HCT116 (cell line): ENCODE data around the gene FPR1. TPM values are rescaled to one million over a fixed set of nuclear protein-coding genes. Genes with fewer than 3 reads are reported as not detected.

Experiments used
- ATAC-seq: fragments of 200-7000 bp; cut with Tn5 transposase; 2 replicates; pipeline ENCODE4 v1.9.1; 2020; ENCODE audit warnings: mild to moderate bottlenecking, moderate library complexity
- BruUV-seq: library from RNA; stranded (reverse); fragments of 400-500 nt; replicated peaks from 2 replicates; lab custom pipeline; 2021; lab: Mats Ljungman, UMichigan
- CTCF ChIA-PET: fragments of 300-600 bp; sonication (Branson Sonifier 250); formaldehyde crosslinking; loops from one replicate; lab custom pipeline; 2021; ENCODE audit warnings: antibody characterized with exemption; lab: Charles Lee
- POLR2A ChIA-PET: fragments of 300-600, 350-600 bp; sonication (Branson Sonifier 250); formaldehyde crosslinking; loops from one replicate; lab custom pipeline; 2021; ENCODE audit warnings: antibody characterized with exemption; lab: Charles Lee
- RAD21 ChIA-PET, 2 experiments: fragments of 300-600 bp; sonication (Branson Sonifier 250); formaldehyde crosslinking; loops; one replicate each; lab custom pipeline; 2023; ENCODE audit warnings: low total read pairs in 2 of 2; ENCODE audit not compliant: uncharacterized antibody in 2 of 2, unreplicated experiment in 2 of 2, low non-redundant PET in 1 of 2; lab: Charles Lee
- DNase-seq: peaks from one replicate; pipeline ENCODE4 v3.0.0-alpha.2; 2010; ENCODE audit warnings: low read depth, low spot score
- H2AFZ ChIP-seq: fragments of 200-600 bp; shearing (Covaris generic), sonication (generic); 2 replicates; pipeline ENCODE4 v1.6.1; 2017; ENCODE audit warnings: low read depth, mixed run types, mixed read lengths, antibody characterized with exemption, low read length; ENCODE audit not compliant: poor library complexity, severe bottlenecking
- H3K27ac ChIP-seq: 2 replicates; pipeline ENCODE4 v1.5.1; 2012; ENCODE audit warnings: low read depth, low read length
- H3K27me3 ChIP-seq: fragments of 200-600 bp; sonication (generic); 2 replicates; pipeline ENCODE4 v1.6.1; 2016; ENCODE audit warnings: mixed run types, low read length, mixed read lengths; ENCODE audit not compliant: insufficient read depth
- H3K36me3 ChIP-seq, 2 experiments: fragments of 200-500 bp in 1 of 2; fragments of 200-600 bp in 1 of 2; sonication (Bioruptor generic) in 1 of 2; sonication (generic) in 1 of 2; 2 replicates each; pipeline versions ENCODE4 v1.5.1 to v1.6.1; 2014 to 2016; ENCODE audit warnings: low read length in 2 of 2, inconsistent platforms in 1 of 2, mixed read lengths in 1 of 2, mixed run types in 1 of 2; ENCODE audit not compliant: insufficient read depth in 2 of 2, control insufficient read depth in 1 of 2
- H3K4me1 ChIP-seq, 2 experiments: fragments of 200-600 bp in 1 of 2; sonication (generic) in 1 of 2; 2 replicates each; pipeline versions ENCODE4 v1.5.1 to v1.6.1; 2012 to 2017; ENCODE audit warnings: low read length in 2 of 2, inconsistent platforms in 1 of 2, mild to moderate bottlenecking in 1 of 2, mixed read lengths in 1 of 2, mixed run types in 1 of 2, moderate library complexity in 1 of 2; ENCODE audit not compliant: insufficient read depth in 2 of 2, control insufficient read depth in 1 of 2
- H3K4me2 ChIP-seq: fragments of 200-600 bp; sonication (generic); 2 replicates; pipeline ENCODE4 v1.6.1; 2017; ENCODE audit warnings: mixed run types, low read length, mixed read lengths
- H3K4me3 ChIP-seq, 2 experiments: fragments of 200-600 bp in 1 of 2; sonication (generic) in 1 of 2; replicated peaks in 1 of 2; 2 replicates each; pipeline ENCODE4 v1.5.1; 2011 to 2016; ENCODE audit warnings: low read length in 2 of 2, control low read depth in 1 of 2, low read depth in 1 of 2, mild to moderate bottlenecking in 1 of 2, mixed read lengths in 1 of 2, mixed run types in 1 of 2
- H3K79me2 ChIP-seq: fragments of 200-600 bp; sonication (generic); 2 replicates; pipeline ENCODE4 v1.6.1; 2017; ENCODE audit warnings: mild to moderate bottlenecking, mixed run types, low read length, moderate library complexity, mixed read lengths; ENCODE audit not compliant: insufficient read depth
- H3K9ac ChIP-seq: fragments of 200-600 bp; sonication (generic); 2 replicates; pipeline ENCODE4 v1.6.1; 2016; ENCODE audit warnings: low read length, mixed read lengths
- H3K9me2 ChIP-seq: fragments of 200-600 bp; sonication (generic), shearing (Covaris generic); 2 replicates; pipeline ENCODE4 v1.6.1; 2017; ENCODE audit warnings: mixed run types, mild to moderate bottlenecking, moderate library complexity; ENCODE audit not compliant: insufficient read depth
- H3K9me3 ChIP-seq, 2 experiments: fragments of 200-500 bp in 1 of 2; fragments of 200-600 bp in 1 of 2; sonication (Bioruptor generic) in 1 of 2; sonication (generic) in 1 of 2; 2 replicates each; pipeline ENCODE4 v1.6.1; 2014 to 2017; ENCODE audit warnings: low read length in 2 of 2, mixed read lengths in 2 of 2, inconsistent platforms in 1 of 2, low read depth in 1 of 2, mild to moderate bottlenecking in 1 of 2, mixed run types in 1 of 2, moderate library complexity in 1 of 2; ENCODE audit not compliant: control insufficient read depth in 1 of 2, insufficient read depth in 1 of 2
- H4K20me1 ChIP-seq: fragments of 200-600 bp; sonication (generic), shearing (Covaris generic); 2 replicates; pipeline ENCODE4 v1.6.1; 2017; ENCODE audit warnings: mixed run types, mild to moderate bottlenecking, moderate library complexity; ENCODE audit not compliant: insufficient read depth
- CBX3 ChIP-seq: IDR thresholded peaks from 2 replicates; pipeline ENCODE4 v1.6.1; 2012; ENCODE audit warnings: low read depth
- EZH2phosphoT487 ChIP-seq: fragments of 200-600 bp; IDR thresholded peaks from 2 replicates; pipeline ENCODE4 v1.6.1; 2018; ENCODE audit warnings: antibody characterized with exemption, borderline replicate concordance
- FOSL1 ChIP-seq: IDR thresholded peaks from 2 replicates; pipeline ENCODE4 v1.6.1; 2012; ENCODE audit warnings: low read depth
- SRF ChIP-seq: IDR thresholded peaks from 2 replicates; pipeline ENCODE4 v1.6.1; 2012; ENCODE audit warnings: low read depth
- YY1 ChIP-seq: IDR thresholded peaks from 2 replicates; pipeline ENCODE4 v1.6.1; 2011; ENCODE audit warnings: low read length, low read depth, moderate library complexity, mild to moderate bottlenecking; ENCODE audit not compliant: insufficient replicate concordance; ENCODE audit errors: extremely low read depth
- ZFX ChIP-seq: fragments of 450-650 bp; IDR thresholded peaks from 2 replicates; pipeline ENCODE4 v1.6.1; 2017
- ZNF274 ChIP-seq: fragments of 200-500 bp; sonication (Bioruptor generic); IDR thresholded peaks from 2 replicates; pipeline ENCODE4 v1.6.1; 2014; ENCODE audit warnings: mild to moderate bottlenecking, low read depth, low read length, inconsistent platforms
- intact Hi-C: fragments of 100-400 bp; cut with micrococcal nuclease; formaldehyde crosslinking; loops from 2 replicates; pipeline ENCODE4 v1.10.0; 2022
- total RNA-seq: library from RNA; stranded (reverse); gene quantifications from one replicate; pipeline ENCODE4 v1.2.1, GENCODE V29; 2021; ENCODE audit not compliant: unreplicated experiment
- TF ChIP-seq, protein P1 (sequence below): IDR thresholded peaks from 2 replicates; pipeline ENCODE4 v1.6.1; 2012
- TF ChIP-seq, protein P2 (sequence below): IDR thresholded peaks from 2 replicates; pipeline ENCODE4 v1.6.1; 2011; ENCODE audit warnings: mild to moderate bottlenecking, low read length, moderate library complexity; ENCODE audit not compliant: insufficient replicate concordance; ENCODE audit errors: extremely low read depth

The FPR1 gene
- total RNA-seq, 1 experiment from 2014 or later: not detected

DNA sequence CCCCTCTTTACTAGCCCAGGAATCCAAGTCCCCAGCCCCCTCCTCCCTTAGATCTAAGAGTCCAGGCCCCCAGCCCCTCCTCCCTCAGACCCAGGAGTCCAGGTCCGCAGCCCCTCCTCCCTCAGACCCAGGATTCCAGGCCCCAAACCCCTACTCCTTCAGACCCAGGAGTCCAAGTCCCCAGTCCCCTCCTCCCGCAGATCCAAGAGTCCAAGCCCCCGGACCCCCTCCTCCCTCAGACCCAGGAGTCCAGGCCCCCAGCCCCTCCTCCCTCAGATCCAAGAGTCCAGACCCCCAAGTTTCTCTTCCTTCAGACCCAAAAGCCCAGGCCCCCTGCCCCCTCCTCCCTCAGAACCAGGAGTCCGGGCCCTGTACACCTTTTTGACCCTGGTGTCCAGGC, 47.1 kb downstream of the FPR1 start:
- no peaks in the 10 kb centered on the region for H3K9me3 ChIP-seq
- TF ChIP-seq EZH2phosphoT487 (no peak), ZNF274 (no peak), SRF (no peak), FOSL1 (no peak), ZFX (no peak), CBX3 (no peak), YY1 (no peak)
- TF ChIP-seq, protein P1, sequence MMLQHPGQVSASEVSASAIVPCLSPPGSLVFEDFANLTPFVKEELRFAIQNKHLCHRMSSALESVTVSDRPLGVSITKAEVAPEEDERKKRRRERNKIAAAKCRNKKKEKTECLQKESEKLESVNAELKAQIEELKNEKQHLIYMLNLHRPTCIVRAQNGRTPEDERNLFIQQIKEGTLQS: no peak
- TF ChIP-seq, protein P2, sequence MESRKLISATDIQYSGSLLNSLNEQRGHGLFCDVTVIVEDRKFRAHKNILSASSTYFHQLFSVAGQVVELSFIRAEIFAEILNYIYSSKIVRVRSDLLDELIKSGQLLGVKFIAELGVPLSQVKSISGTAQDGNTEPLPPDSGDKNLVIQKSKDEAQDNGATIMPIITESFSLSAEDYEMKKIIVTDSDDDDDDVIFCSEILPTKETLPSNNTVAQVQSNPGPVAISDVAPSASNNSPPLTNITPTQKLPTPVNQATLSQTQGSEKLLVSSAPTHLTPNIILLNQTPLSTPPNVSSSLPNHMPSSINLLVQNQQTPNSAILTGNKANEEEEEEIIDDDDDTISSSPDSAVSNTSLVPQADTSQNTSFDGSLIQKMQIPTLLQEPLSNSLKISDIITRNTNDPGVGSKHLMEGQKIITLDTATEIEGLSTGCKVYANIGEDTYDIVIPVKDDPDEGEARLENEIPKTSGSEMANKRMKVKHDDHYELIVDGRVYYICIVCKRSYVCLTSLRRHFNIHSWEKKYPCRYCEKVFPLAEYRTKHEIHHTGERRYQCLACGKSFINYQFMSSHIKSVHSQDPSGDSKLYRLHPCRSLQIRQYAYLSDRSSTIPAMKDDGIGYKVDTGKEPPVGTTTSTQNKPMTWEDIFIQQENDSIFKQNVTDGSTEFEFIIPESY: no peak
- no peak overlapping the region for H2AFZ ChIP-seq
- H3K27me3 ChIP-seq: no peaks in the 10 kb centered on the region
- POLR2A ChIA-PET: interaction anchor here (0.8 to 1.2 kb wide), 3 partner anchors 10 to 48 kb away, joined by 3 to 5 read pairs (median 4); no protein-coding TSS in a partner anchor
- DNase-seq (no peak), ATAC-seq (0 out of 2 replicates have a peak, but pooled peaks have one; percentile 3)
- peak overlapping the region; percentile 90 for H3K4me2 ChIP-seq
- peak overlapping the region; percentile 61 to 91 for H3K4me3 ChIP-seq
- H4K20me1 ChIP-seq: no peaks in the 10 kb centered on the region
- RAD21 ChIA-PET: no interaction called here
- peaks cover 2 to 8% of the 10 kb centered on the region in 2 experiments; a peak in 2 of 4 replicates for H3K36me3 ChIP-seq
- peak overlapping the region; percentile 92 for H3K27ac ChIP-seq
- no peaks in the 10 kb centered on the region for H3K9me2 ChIP-seq
- CTCF ChIA-PET: interaction anchor here (0.7 to 2.2 kb wide), 2 partner anchors 16 to 73 kb away, joined by 3 to 13 read pairs; no protein-coding TSS in a partner anchor
- peaks cover 29 to 52% of the 10 kb centered on the region in 2 experiments; a peak in 3 of 4 replicates for H3K4me1 ChIP-seq
- intact Hi-C loops: no loop called here
- peaks cover 10% of the 10 kb centered on the region; the same call in 1 of the 2 replicates for H3K79me2 ChIP-seq
- BruUV-seq: no TSS peak
- peak overlapping the region; percentile 97 for H3K9ac ChIP-seq
